NCI-H2107 treated with DMSO at 0.1 percent for 48 hours (cell line): ENCODE data around the gene PHACTR1.

Source experiments
- DNase-seq: peaks from one replicate; lab custom pipeline; 2025; ENCODE audit not compliant: unreplicated experiment; lab: John Stamatoyannopoulos, UW

Gene PHACTR1

GRCh38 chr6:13063300-13063918 is 346.8 kb downstream of the PHACTR1 start:
- DNase-seq, result no peak

GRCh38 chr6:13065581-13065980 is 349.0 kb downstream of the PHACTR1 start:
- no peak for DNase-seq

GRCh38 chr6:13066050-13066449 is 349.5 kb downstream of the PHACTR1 start:
- DNase-seq, result no peak

GRCh38 chr6:13066820-13067219 is 350.3 kb downstream of the PHACTR1 start:
- DNase-seq, result no peak

- DNase-seq, result no peak
These were observed 352.1 kb downstream of the PHACTR1 start for GRCh38 chr6:13068586-13069210.

- DNase-seq, result no peak
These were observed 355.2 kb downstream of the PHACTR1 start for GRCh38 chr6:13071550-13072345.

- no peak for DNase-seq
These were observed 356.2 kb downstream of the PHACTR1 start for GRCh38 chr6:13072686-13073347.

GRCh38 chr6:13074415-13075140 is 358.0 kb downstream of the PHACTR1 start:
- no peak for DNase-seq

- DNase-seq, result no peak
These were observed 358.7 kb downstream of the PHACTR1 start for GRCh38 chr6:13075141-13075845.

GRCh38 chr6:13076575-13076974 is 360.0 kb downstream of the PHACTR1 start:
- no peak for DNase-seq

GRCh38 chr6:13077117-13077516 is 360.6 kb downstream of the PHACTR1 start:
- DNase-seq, result no peak

GRCh38 chr6:13079096-13079723 is 362.6 kb downstream of the PHACTR1 start:
- no peak for DNase-seq

GRCh38 chr6:13080462-13081188 is 364.1 kb downstream of the PHACTR1 start:
- DNase-seq, result no peak

- no peak for DNase-seq
These were observed 364.6 kb downstream of the PHACTR1 start for GRCh38 chr6:13081189-13081563.

GRCh38 chr6:13089296-13089994 is 372.9 kb downstream of the PHACTR1 start:
- DNase-seq, result no peak

- no peak for DNase-seq
These were observed 374.6 kb downstream of the PHACTR1 start for GRCh38 chr6:13091192-13091591.

GRCh38 chr6:13094781-13095425 is 378.3 kb downstream of the PHACTR1 start:
- no peak for DNase-seq

- DNase-seq, result no peak
These were observed 379.5 kb downstream of the PHACTR1 start for GRCh38 chr6:13096084-13096483.
